Measurements from ENCODE around the gene KRTAP19-7.

Gene KRTAP19-7, protein sequence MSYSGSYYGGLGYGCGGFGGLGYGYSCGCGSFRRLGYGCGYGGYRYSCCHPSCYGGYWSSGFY

DNA sequence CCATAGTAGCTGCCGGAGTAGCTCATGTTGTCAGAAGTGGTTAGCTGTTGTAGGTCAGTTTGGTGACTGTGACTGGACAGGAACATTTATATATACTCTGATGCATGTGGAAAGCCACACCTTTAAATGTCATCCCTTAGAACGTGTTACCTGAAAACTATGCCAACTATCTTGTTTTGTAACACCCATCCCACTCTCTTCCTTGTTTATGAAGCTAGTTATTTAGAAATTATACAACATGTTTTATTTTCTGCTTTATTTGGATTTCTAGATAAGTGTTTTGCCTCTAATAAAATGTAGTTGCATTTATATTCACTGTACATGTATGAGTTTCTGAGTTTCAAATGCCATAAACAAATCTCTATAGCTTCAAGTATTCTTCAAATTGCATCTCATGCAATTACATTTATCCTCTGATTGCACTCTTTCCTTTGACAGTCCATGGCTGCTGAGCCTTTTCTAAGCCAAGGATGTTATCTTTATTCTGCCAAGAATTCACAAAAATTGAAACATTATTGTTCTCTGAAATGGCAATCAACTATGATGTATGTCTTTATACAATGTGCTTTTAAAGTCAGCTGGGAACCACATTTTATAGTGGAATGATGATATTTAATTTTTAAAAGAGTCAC lies at the start of gene KRTAP19-7:
TSS of gene KRTAP19-7 (minus strand) at position 51 of the 632 bp plus-strand sequence. CDS start at position 26, 25 bp downstream.
- no peak for DNase-seq

- DNase-seq = no peak
Observed at GRCh38 chr21:30605968-30606367, 44.9 kb upstream of the KRTAP19-7 start.

DNA sequence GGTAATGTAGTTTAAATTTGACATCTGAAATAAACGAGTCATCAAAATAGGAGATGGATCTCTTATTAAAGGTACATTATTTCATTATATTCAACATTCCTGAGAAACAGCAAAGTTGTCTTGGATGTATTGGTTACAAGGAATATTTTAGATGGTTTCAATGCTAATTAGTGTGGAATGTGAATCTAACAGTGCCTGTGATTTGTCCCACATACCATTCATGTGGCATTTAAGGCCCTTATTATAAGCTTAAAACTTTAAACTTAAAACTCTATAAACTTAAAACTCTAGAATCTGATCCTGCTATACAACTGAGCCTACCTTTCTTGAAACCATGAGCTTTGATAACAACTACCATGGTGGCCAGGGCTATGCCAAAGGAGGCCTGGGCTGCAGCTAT lies 39.7 kb upstream of the KRTAP19-7 start, which contains the start of gene KRTAP22-1:
TSS of gene KRTAP22-1 (plus strand) at position 301 of the 400 bp plus-strand sequence.
- no peak for DNase-seq

- DNase-seq = no peak
Observed at GRCh38 chr21:30598802-30599201, 37.7 kb upstream of the KRTAP19-7 start, which contains the start of gene KRTAP6-2. TSS of gene KRTAP6-2 (minus strand) at chr21:30598902. CDS start at chr21:30598874, 28 bp downstream.

DNA sequence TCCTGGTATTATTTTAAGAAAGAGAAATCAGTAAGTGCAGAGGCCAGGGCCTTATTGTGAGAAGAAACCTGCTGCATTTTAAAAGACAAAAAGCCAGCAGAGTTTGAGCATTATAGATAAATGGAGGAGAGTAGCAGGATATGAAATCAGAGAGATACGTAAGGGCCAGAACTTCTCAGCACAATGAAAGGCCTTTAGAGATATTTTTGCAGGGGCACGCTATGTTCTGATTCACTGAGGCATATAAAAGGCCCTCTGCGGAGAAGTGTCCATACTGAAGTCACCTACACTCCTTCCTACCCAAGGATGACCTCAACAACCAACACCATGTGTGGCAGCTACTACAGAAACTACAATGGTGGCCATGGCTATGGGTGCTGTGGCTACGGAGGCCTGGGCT lies 31.0 kb upstream of the KRTAP19-7 start, which contains the start of gene KRTAP6-3:
TSS of gene KRTAP6-3 (plus strand) at position 301 of the 400 bp plus-strand sequence. CDS start at position 307, 6 bp downstream.
- no peak for DNase-seq

DNA sequence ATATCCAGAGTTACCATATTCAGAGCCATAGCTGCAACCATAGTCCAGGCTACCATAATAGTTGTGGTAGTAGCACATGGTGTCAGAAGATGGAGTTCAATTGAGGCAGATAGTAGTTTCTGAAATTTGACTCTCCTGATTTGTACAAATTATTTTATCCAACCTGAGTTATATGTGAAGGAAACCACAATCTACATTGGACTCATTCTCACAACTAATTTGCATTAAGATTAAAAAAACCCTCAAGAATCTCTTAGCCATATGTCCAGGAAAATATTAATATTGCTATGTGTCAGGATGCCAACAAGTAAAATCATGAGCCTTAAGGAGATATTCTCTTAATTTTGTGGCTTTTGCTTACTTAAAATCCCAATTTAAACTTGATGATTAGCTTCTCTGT lies 29.2 kb upstream of the KRTAP19-7 start, which contains the start of gene KRTAP22-2:
TSS of gene KRTAP22-2 (minus strand) at position 101 of the 400 bp plus-strand sequence.
- no peak for DNase-seq

- DNase-seq = no peak
Observed at GRCh38 chr21:30582870-30583269, 21.8 kb upstream of the KRTAP19-7 start.

DNA sequence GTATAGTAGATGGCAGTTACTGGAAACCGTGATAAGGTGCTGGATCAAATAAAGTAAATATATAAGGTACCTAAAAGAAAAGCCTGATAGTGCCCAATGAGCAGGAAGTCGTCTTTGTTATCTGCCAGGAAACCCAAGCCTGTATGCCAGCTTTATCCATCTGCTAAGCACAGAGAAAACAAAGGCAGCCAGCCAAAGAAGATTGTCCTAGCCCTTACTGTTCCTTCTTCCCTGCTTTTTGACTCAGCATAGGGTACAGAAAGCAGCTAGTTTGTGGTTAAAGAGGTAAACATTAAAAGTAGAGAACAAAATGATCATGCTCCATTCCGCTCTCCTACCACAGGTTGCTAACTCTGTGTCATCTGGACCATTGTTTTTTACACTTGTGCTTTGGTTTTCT lies 19.0 kb upstream of the KRTAP19-7 start:
- no peak for DNase-seq

GRCh38 chr21:30579346-30579745 lies 18.2 kb upstream of the KRTAP19-7 start:
- no peak for DNase-seq

DNA sequence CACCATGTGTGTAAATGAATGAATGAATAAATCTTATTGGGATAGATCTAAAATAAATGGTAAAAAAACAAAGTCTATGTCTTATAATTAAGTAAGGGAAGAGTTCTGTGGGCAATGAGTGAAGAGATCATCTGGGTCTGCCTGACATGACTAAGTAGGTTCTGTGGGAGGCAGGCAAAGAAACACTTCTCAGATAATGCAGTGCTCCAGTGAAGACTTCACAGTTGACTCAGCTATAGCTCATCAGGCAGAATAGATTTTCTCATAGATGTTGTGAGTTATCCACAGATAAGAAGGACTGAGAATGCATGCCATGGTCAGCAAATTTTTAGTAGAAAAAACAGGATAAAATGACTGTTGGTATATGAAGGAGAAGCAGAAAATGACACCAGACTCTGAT lies 16.7 kb upstream of the KRTAP19-7 start:
- no peak for DNase-seq

DNA sequence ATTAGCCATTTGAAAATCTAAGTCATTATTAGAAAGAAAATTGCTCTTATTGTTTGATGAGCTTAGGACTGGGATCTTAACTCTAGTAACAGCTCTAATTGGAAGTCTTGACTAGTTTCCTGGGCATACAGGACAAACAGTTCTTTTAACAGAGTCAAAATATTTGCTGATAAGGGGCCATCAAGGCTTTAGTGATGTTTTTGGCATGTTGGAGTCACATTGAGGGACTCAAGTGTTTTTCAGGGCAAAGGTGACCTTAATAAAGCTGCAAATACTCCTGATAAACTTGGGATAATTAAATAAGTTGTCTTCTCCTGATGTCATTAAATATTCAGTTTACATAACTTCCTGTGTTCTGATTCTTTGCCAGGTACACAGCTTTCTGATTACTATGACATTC lies 6.5 kb upstream of the KRTAP19-7 start:
- DNase-seq = no peak

DNA sequence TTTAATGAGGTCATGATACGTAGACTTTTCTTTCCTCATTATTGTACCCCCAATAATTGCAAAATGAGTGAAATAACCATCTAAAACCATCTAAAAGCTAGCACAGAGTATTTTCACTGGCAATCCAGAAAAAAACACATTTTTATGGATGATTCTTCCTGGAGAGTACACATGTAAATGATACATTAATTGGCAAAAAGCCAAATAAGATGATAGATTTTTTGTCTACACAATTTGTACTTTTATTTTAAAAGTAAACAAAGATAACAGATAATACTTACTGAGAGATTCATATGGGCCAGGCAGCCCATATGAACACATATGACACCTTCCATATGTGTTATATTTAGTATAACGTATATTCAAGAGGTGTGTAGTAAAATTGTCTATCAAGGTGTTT lies 2.5 kb upstream of the KRTAP19-7 start:
- no peak for DNase-seq

DNA sequence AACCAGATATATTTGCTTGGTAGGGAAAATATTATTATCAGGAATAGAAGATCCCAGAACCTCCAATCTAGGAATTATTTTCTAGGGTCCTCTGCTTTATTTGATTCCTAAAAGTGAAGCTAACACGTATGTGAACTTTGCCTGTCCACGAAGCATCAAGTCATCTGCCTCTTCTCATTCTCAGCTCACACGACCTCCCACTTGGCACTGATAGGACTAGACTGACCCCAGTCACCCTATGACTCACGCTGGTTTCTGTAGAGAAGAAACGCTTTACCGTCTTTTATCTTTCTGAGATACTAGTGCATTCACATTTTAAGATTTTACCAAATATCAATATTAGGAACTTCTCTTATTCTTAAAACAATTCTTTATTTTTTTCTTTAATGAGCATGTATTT lies 2.0 kb upstream of the KRTAP19-7 start:
- no peak for DNase-seq

GRCh38 chr21:30561957-30562356 lies 843 bp upstream of the KRTAP19-7 start:
- DNase-seq = no peak

GRCh38 chr21:30555095-30555494 lies 6.0 kb downstream of the KRTAP19-7 start:
- DNase-seq = no peak

DNA sequence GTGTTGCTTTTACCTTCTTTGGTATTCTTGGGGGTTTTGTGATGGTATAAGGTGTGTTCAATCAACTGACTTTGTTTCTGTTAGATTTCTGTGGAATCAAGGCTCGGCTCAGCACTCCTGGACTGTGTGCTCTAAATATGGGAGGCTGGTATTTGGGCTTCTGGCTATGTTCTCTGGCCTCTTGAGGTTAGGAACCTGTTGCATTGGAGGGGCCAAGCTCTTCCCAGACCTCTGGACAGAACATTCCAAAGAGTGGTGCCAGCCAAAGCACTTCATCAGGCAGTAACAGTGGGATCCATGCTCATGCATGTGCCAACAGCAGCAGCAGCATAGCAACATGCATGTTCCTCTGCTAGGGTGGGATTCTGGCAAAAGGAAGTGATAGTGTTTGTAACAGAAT lies 8.3 kb downstream of the KRTAP19-7 start:
- DNase-seq = no peak

- no peak for DNase-seq
Observed at GRCh38 chr21:30541764-30542163, 19.4 kb downstream of the KRTAP19-7 start, which contains the start of gene KRTAP19-6. TSS of gene KRTAP19-6 (minus strand) at chr21:30541864. CDS start at chr21:30541833, 31 bp downstream.

- no peak for DNase-seq
Observed at GRCh38 chr21:30518876-30519275, 42.2 kb downstream of the KRTAP19-7 start.

GRCh38 chr21:30515681-30516080 lies 45.4 kb downstream of the KRTAP19-7 start:
- DNase-seq = no peak

All from activated naive CD4-positive, alpha-beta T cell treated with Interleukin-2 at 50 U/mL for 16 hours (primary cell).